IMR-90 (cell line): ENCODE results near the gene ANKMY1. TPM values are rescaled to one million over a fixed set of nuclear protein-coding genes. Genes with fewer than 3 reads are reported as not detected.

ENCODE experiments used
- ATAC-seq: fragments of 200-7000 bp; cut with Tn5 transposase; 2 replicates; pipeline ENCODE4 v1.9.1; 2020; ENCODE audit warnings: low read depth, mild to moderate bottlenecking, moderate library complexity
- BruUV-seq: library from RNA; stranded (reverse); fragments of 400-500 nt; replicated peaks from 2 replicates; lab custom pipeline; 2021; lab: Mats Ljungman, UMichigan
- CTCF ChIA-PET: fragments of 300-600 bp; formaldehyde crosslinking; extraction: SDS; loops from one replicate; lab custom pipeline; 2021; ENCODE audit warnings: antibody characterized with exemption; lab: Yijun Ruan, JAX
- POLR2A ChIA-PET: fragments of 300-600 bp; sonication (Branson Sonifier 250); formaldehyde crosslinking; loops from one replicate; lab custom pipeline; 2022; ENCODE audit warnings: antibody characterized with exemption; ENCODE audit not compliant: unreplicated experiment; lab: Charles Lee
- DNase-seq: peaks from one replicate; pipeline ENCODE4 v3.0.0; 2013
- H2AFZ ChIP-seq: replicated peaks from 2 replicates; pipeline ENCODE3; 2013; ENCODE audit warnings: low read length, mild to moderate bottlenecking; ENCODE audit not compliant: poor library complexity
- H2AK5ac ChIP-seq: 2 replicates; pipeline ENCODE4 v1.6.1; 2013; ENCODE audit warnings: low read depth, low read length, inconsistent platforms
- H2AK9ac ChIP-seq: replicated peaks from 2 replicates; pipeline ENCODE3; 2013; ENCODE audit warnings: mild to moderate bottlenecking, low read depth, low read length, moderate library complexity; ENCODE audit not compliant: poor library complexity
- H2BK120ac ChIP-seq: 2 replicates; pipeline ENCODE4 v1.6.1; 2013; ENCODE audit warnings: low read depth, low read length, inconsistent platforms
- H2BK15ac ChIP-seq: 3 replicates; pipeline ENCODE4 v1.6.1; 2013; ENCODE audit warnings: low read depth, low read length, inconsistent platforms
- H2BK20ac ChIP-seq: 2 replicates; pipeline ENCODE4 v1.6.1; 2013; ENCODE audit warnings: low read depth, mild to moderate bottlenecking, inconsistent platforms, low read length, moderate library complexity
- H2BK5ac ChIP-seq: 2 replicates; pipeline ENCODE4 v1.6.1; 2013; ENCODE audit warnings: mild to moderate bottlenecking, low read depth, low read length, inconsistent platforms; ENCODE audit not compliant: poor library complexity, severe bottlenecking
- H3K14ac ChIP-seq: replicated peaks from 2 replicates; pipeline ENCODE4 v1.6.1; 2013; ENCODE audit warnings: low read depth, low read length, inconsistent platforms
- H3K18ac ChIP-seq: 2 replicates; pipeline ENCODE4 v1.6.1; 2013; ENCODE audit warnings: low read depth, low read length, control low read depth
- H3K23ac ChIP-seq: 2 replicates; pipeline ENCODE4 v1.6.1; 2013; ENCODE audit warnings: low read depth, low read length, inconsistent platforms
- H3K27ac ChIP-seq: 2 replicates; pipeline ENCODE4 v1.5.1; 2013; ENCODE audit warnings: mild to moderate bottlenecking, control low read depth, low read length; ENCODE audit not compliant: insufficient read depth
- H3K27me3 ChIP-seq: 2 replicates; pipeline ENCODE4 v1.6.1; 2013; ENCODE audit warnings: low read length; ENCODE audit not compliant: control insufficient read depth, insufficient read depth
- H3K36me3 ChIP-seq: 2 replicates; pipeline ENCODE4 v1.6.1; 2013; ENCODE audit warnings: low read length, mixed read lengths; ENCODE audit not compliant: control insufficient read depth, insufficient read depth
- H3K4ac ChIP-seq: 2 replicates; pipeline ENCODE4 v1.6.1; 2013; ENCODE audit warnings: low read depth, low read length, inconsistent platforms
- H3K4me1 ChIP-seq: 2 replicates; pipeline ENCODE4 v1.6.1; 2013; ENCODE audit warnings: low read length, mixed read lengths; ENCODE audit not compliant: control insufficient read depth, insufficient read depth
- H3K4me2 ChIP-seq: 2 replicates; pipeline ENCODE4 v1.6.1; 2013; ENCODE audit warnings: low read depth, mild to moderate bottlenecking, control low read depth, low read length, moderate library complexity
- H3K4me3 ChIP-seq: 2 replicates; pipeline ENCODE4 v1.5.1; 2013; ENCODE audit warnings: low read depth, mild to moderate bottlenecking, control low read depth, low read length, moderate library complexity; ENCODE audit not compliant: insufficient read depth
- H3K56ac ChIP-seq: 2 replicates; pipeline ENCODE4 v1.6.1; 2013; ENCODE audit warnings: low read length, inconsistent platforms; ENCODE audit not compliant: insufficient read depth; ENCODE audit errors: extremely low read depth
- H3K79me1 ChIP-seq, 2 experiments: 2 replicates each; pipeline ENCODE4 v1.6.1; 2013; ENCODE audit warnings: low read length in 2 of 2, inconsistent platforms in 1 of 2, low read depth in 1 of 2
- H3K9ac ChIP-seq: 2 replicates; pipeline ENCODE4 v1.6.1; 2013; ENCODE audit warnings: low read depth, low read length, control low read depth
- H3K9me1 ChIP-seq: 2 replicates; pipeline ENCODE4 v1.6.1; 2013; ENCODE audit warnings: low read length, inconsistent platforms; ENCODE audit not compliant: insufficient read depth
- H3K9me3 ChIP-seq: 2 replicates; pipeline ENCODE4 v1.6.1; 2013; ENCODE audit warnings: low read length; ENCODE audit not compliant: control insufficient read depth, insufficient read depth
- H4K20me1 ChIP-seq: 2 replicates; pipeline ENCODE4 v1.6.1; 2013; ENCODE audit warnings: low read length, inconsistent platforms; ENCODE audit not compliant: insufficient read depth
- H4K5ac ChIP-seq: 2 replicates; pipeline ENCODE4 v1.6.1; 2013; ENCODE audit warnings: mild to moderate bottlenecking, low read depth, low read length, control low read depth
- H4K8ac ChIP-seq, 2 experiments: 2 replicates each; pipeline ENCODE4 v1.6.1; 2013; ENCODE audit warnings: low read depth in 2 of 2, low read length in 2 of 2, control low read depth in 1 of 2, inconsistent platforms in 1 of 2
- H4K91ac ChIP-seq: 2 replicates; pipeline ENCODE4 v1.6.1; 2013; ENCODE audit warnings: low read depth, low read length, inconsistent platforms; ENCODE audit not compliant: insufficient read depth
- BHLHE40 ChIP-seq: fragments of 150-350 bp; IDR thresholded peaks from 2 replicates; pipeline ENCODE4 v1.6.1; 2016; ENCODE audit warnings: mild to moderate bottlenecking, low read depth, low read length
- CEBPB ChIP-seq: IDR thresholded peaks from 2 replicates; pipeline ENCODE4 v1.6.1; 2012; ENCODE audit warnings: low read depth, low read length, improper control_type of control experiment
- CHD1 ChIP-seq: IDR thresholded peaks from 2 replicates; pipeline ENCODE4 v1.6.1; 2012; ENCODE audit warnings: low read depth, low read length, improper control_type of control experiment
- FOS ChIP-seq: fragments of 150-350 bp; IDR thresholded peaks from 2 replicates; pipeline ENCODE4 v1.6.1; 2016; ENCODE audit warnings: low read depth, low read length
- MAFK ChIP-seq: IDR thresholded peaks from 2 replicates; pipeline ENCODE4 v1.6.1; 2012; ENCODE audit warnings: low read depth, low read length, improper control_type of control experiment
- MAZ ChIP-seq: IDR thresholded peaks from 2 replicates; pipeline ENCODE4 v1.6.1; 2012; ENCODE audit warnings: low read depth, mild to moderate bottlenecking, low read length, improper control_type of control experiment, moderate library complexity, borderline replicate concordance
- MXI1 ChIP-seq: IDR thresholded peaks from 2 replicates; pipeline ENCODE4 v1.6.1; 2012; ENCODE audit warnings: low read depth, mild to moderate bottlenecking, low read length, moderate library complexity, borderline replicate concordance
- NFE2L2 ChIP-seq: fragments of 150-350 bp; IDR thresholded peaks from 2 replicates; pipeline ENCODE4 v1.6.1; 2016; ENCODE audit warnings: low read depth, mild to moderate bottlenecking, low read length
- POLR2A ChIP-seq: IDR thresholded peaks from 2 replicates; pipeline ENCODE4 v1.6.1; 2012; ENCODE audit warnings: mild to moderate bottlenecking, low read depth, low read length
- RAD21 ChIP-seq: IDR thresholded peaks from 2 replicates; pipeline ENCODE4 v1.6.1; 2012; ENCODE audit warnings: low read length, improper control_type of control experiment
- RCOR1 ChIP-seq: IDR thresholded peaks from 2 replicates; pipeline ENCODE4 v1.6.1; 2012; ENCODE audit warnings: mild to moderate bottlenecking, low read length, improper control_type of control experiment; ENCODE audit not compliant: insufficient replicate concordance
- RFX5 ChIP-seq: IDR thresholded peaks from 2 replicates; pipeline ENCODE4 v1.8.0; 2012; ENCODE audit warnings: low read depth, mild to moderate bottlenecking, low read length, moderate library complexity
- SMC3 ChIP-seq: fragments of 150-350 bp; IDR thresholded peaks from 2 replicates; pipeline ENCODE4 v1.6.1; 2016; ENCODE audit warnings: low read depth, mild to moderate bottlenecking, antibody characterized with exemption, low read length, moderate library complexity
- WGBS, 2 experiments: methylation state at CpG; one replicate each; pipeline versions ENCODE4 v1.1.5 to v1.1.7; 2013; ENCODE audit warnings: missing lambda C conversion rate in 2 of 2; ENCODE audit not compliant: insufficient read length in 1 of 2; ENCODE audit errors: extremely low coverage in 2 of 2; 5-methylcytosine and 5-hydroxymethylcytosine counted together
- dilution Hi-C: fragments of 300-500 bp; cut with HindIII; formaldehyde crosslinking; loops from one replicate; pipeline ENCODE4 v1.14.3; 2018; ENCODE audit warnings: low sequenced_read_pairs; ENCODE audit not compliant: unreplicated experiment
- in situ Hi-C: fragments of 300-500 bp; cut with MboI; formaldehyde crosslinking; loops from 3 replicates; pipeline ENCODE4 v1.14.3; 2019; ENCODE audit warnings: low sequenced_read_pairs, inconsistent platforms, mixed read lengths
- intact Hi-C: fragments of 100-400 bp; cut with micrococcal nuclease; formaldehyde crosslinking; loops from 2 replicates; pipeline ENCODE4 v1.10.0; 2022
- polyA plus RNA-seq, 3 experiments: library from polyadenylated mRNA; depleted of rRNA; stranded (reverse); fragments of >200 nt; gene quantifications; 2 replicates each; pipeline ENCODE4 v1.2.3, GENCODE V29; 2012; ENCODE audit warnings: low replicate concordance in 1 of 3
- total RNA-seq: library from RNA; depleted of rRNA; stranded (reverse); fragments of >200 nt; gene quantifications from 2 replicates; pipeline ENCODE4 v1.2.3, GENCODE V29; 2012
- TF ChIP-seq, protein P1 (sequence below): fragments of 150-350 bp; IDR thresholded peaks from 2 replicates; pipeline ENCODE4 v1.6.1; 2017; ENCODE audit warnings: mild to moderate bottlenecking, antibody characterized with exemption, low read length, low read depth
- TF ChIP-seq, protein P2 (sequence below): conservative IDR thresholded peaks from 2 replicates; pipeline ENCODE4 v1.5.1; 2012; ENCODE audit warnings: mild to moderate bottlenecking, low read depth, low read length, improper control_type of control experiment

ANKMY1 gene
- total and polyA plus RNA-seq, 2 of the 4 experiments (the other 2 are of a cell fraction): 2.9 to 5.5 TPM

GRCh38 chr2:240582781-240583180, 25.0 kb upstream of the ANKMY1 start:
- H2AK5ac ChIP-seq: no peak overlapping the region
- H2AK9ac ChIP-seq: no peak overlapping the region
- H4K91ac ChIP-seq: no peak overlapping the region
- no peak overlapping the region for H3K4ac ChIP-seq
- H2AFZ ChIP-seq: no peak overlapping the region
- H3K4me3 ChIP-seq: no peak overlapping the region
- no peak overlapping the region for H3K56ac ChIP-seq
- peaks cover 3% of the 10 kb centered on the region for H3K36me3 ChIP-seq
- H3K4me1 ChIP-seq: peaks cover 22% of the 10 kb centered on the region
- H4K20me1 ChIP-seq: peaks cover 31% of the 10 kb centered on the region
- ATAC-seq (no peak), DNase-seq (no peak)
- no peak for TF ChIP-seq CHD1
- no peak for TF ChIP-seq BHLHE40
- no peak for TF ChIP-seq MAFK
- no peak for TF ChIP-seq MXI1
- no peak for TF ChIP-seq SMC3
- TF ChIP-seq MAZ: no peak
- TF ChIP-seq POLR2A: no peak
- TF ChIP-seq NFE2L2: no peak
- TF ChIP-seq FOS: no peak
- TF ChIP-seq, protein P1, sequence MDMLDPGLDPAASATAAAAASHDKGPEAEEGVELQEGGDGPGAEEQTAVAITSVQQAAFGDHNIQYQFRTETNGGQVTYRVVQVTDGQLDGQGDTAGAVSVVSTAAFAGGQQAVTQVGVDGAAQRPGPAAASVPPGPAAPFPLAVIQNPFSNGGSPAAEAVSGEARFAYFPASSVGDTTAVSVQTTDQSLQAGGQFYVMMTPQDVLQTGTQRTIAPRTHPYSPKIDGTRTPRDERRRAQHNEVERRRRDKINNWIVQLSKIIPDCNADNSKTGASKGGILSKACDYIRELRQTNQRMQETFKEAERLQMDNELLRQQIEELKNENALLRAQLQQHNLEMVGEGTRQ: no peak
- TF ChIP-seq RAD21: no peak
- TF ChIP-seq, protein P2, sequence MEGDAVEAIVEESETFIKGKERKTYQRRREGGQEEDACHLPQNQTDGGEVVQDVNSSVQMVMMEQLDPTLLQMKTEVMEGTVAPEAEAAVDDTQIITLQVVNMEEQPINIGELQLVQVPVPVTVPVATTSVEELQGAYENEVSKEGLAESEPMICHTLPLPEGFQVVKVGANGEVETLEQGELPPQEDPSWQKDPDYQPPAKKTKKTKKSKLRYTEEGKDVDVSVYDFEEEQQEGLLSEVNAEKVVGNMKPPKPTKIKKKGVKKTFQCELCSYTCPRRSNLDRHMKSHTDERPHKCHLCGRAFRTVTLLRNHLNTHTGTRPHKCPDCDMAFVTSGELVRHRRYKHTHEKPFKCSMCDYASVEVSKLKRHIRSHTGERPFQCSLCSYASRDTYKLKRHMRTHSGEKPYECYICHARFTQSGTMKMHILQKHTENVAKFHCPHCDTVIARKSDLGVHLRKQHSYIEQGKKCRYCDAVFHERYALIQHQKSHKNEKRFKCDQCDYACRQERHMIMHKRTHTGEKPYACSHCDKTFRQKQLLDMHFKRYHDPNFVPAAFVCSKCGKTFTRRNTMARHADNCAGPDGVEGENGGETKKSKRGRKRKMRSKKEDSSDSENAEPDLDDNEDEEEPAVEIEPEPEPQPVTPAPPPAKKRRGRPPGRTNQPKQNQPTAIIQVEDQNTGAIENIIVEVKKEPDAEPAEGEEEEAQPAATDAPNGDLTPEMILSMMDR: no peak
- no peak for TF ChIP-seq CEBPB
- TF ChIP-seq RCOR1: no peak
- TF ChIP-seq RFX5: no peak
- H3K27ac ChIP-seq: no peak overlapping the region
- POLR2A ChIA-PET: no interaction called here
- no peak overlapping the region for H2BK5ac ChIP-seq
- no peak overlapping the region for H4K8ac ChIP-seq
- H2BK15ac ChIP-seq: no peak overlapping the region
- no TSS peak for BruUV-seq
- no peaks in the 10 kb centered on the region for H3K27me3 ChIP-seq
- dilution Hi-C loops: no loop called here
- no peak overlapping the region for H2BK120ac ChIP-seq
- H3K23ac ChIP-seq: no peak overlapping the region
- H3K18ac ChIP-seq: no peak overlapping the region
- H3K9me1 ChIP-seq: peaks cover 28% of the 10 kb centered on the region
- H2BK20ac ChIP-seq: no peak overlapping the region
- in situ Hi-C loops: no loop called here
- H3K79me1 ChIP-seq: peaks cover 34 to 78% of the 10 kb centered on the region in 2 experiments; a peak in 3 of 4 replicates
- no peak overlapping the region for H3K9ac ChIP-seq
- no peak overlapping the region for H3K14ac ChIP-seq
- WGBS, 2 experiments: no CpG with 5 or more reads among the region's 3 CpGs
- CTCF ChIA-PET: no interaction called here
- H3K4me2 ChIP-seq: no peak overlapping the region
- peaks cover 2% of the 10 kb centered on the region; the same call in 1 of the 2 replicates for H3K9me3 ChIP-seq
- intact Hi-C loops: no loop called here
- H4K5ac ChIP-seq: no peak overlapping the region
